Measurements from ENCODE around the gene ARMC9.

The ARMC9 gene

GRCh38 chr2:231201475-231201814 is 3.0 kb downstream of the ARMC9 start:
- Histone ChIP-seq H3K27me3 (ENCODE audit: control insufficient read depth in 5 of 5, insufficient read depth in 4 of 5, low read length in 5 of 5) (no peaks in the 10 kb centered on the region), H3K4me3 (ENCODE audit: low read depth in 1 of 5, low read length in 5 of 5) (no peak overlapping the region), H3K9me3 (ENCODE audit: control insufficient read depth in 5 of 5, low read length in 5 of 5) (no peaks in the 10 kb centered on the region), H3K27ac (ENCODE audit: low read depth, low read length) (no peak overlapping the region), H3K36me3 (ENCODE audit: control insufficient read depth in 5 of 5, insufficient read depth in 5 of 5, low read length in 5 of 5) (no peaks in the 10 kb centered on the region), H3K4me1 (ENCODE audit: control insufficient read depth in 5 of 5, insufficient read depth in 5 of 5, low read length in 5 of 5) (peaks cover 1 to 16% (median 15%) of the 10 kb centered on the region in 5 donors), H3K9ac (ENCODE audit: low read length in 5 of 5) (no peak overlapping the region)

DNA sequence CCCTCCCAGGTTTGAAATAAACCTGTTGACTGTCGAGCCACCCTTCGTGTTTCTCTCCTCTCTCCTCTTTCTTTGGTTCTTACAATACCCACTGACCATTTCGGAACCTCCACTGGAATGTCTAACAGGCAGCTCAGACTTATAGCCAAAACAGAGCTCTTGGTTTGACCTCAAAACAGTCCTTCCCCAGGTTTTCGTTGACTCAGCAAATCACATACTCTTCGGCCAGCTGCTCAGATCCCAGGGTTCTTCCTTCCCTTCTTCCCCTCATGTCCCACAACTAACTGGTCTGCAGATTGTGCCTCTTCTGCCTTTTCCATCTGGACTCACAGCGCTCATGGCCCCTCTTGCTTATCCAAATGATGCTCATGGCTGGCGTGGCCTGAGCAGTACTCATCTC is 4.7 kb downstream of the ARMC9 start:
- H3K27me3 ChIP-seq (ENCODE audit: control insufficient read depth in 5 of 5, insufficient read depth in 4 of 5, low read length in 5 of 5): no peaks in the 10 kb centered on the region
- H3K36me3 ChIP-seq (ENCODE audit: control insufficient read depth in 5 of 5, insufficient read depth in 5 of 5, low read length in 5 of 5): no peaks in the 10 kb centered on the region
- peaks cover 1 to 11% (median 9%) of the 10 kb centered on the region in 5 donors for H3K4me1 ChIP-seq (ENCODE audit: control insufficient read depth in 5 of 5, insufficient read depth in 5 of 5, low read length in 5 of 5)
- H3K9me3 ChIP-seq (ENCODE audit: control insufficient read depth in 5 of 5, low read length in 5 of 5): no peaks in the 10 kb centered on the region
- no peak overlapping the region for H3K4me3 ChIP-seq (ENCODE audit: low read depth in 1 of 5, low read length in 5 of 5)
- no peak overlapping the region for H3K9ac ChIP-seq (ENCODE audit: low read length in 5 of 5)
- no peak overlapping the region for H3K27ac ChIP-seq (ENCODE audit: low read depth, low read length)

- Histone ChIP-seq H3K27ac (ENCODE audit: low read depth, low read length) (no peak overlapping the region), H3K9ac (ENCODE audit: low read length in 5 of 5) (no peak overlapping the region), H3K36me3 (ENCODE audit: control insufficient read depth in 5 of 5, insufficient read depth in 5 of 5, low read length in 5 of 5) (peaks cover 0 to 10% (median 0%) of the 10 kb centered on the region in 5 donors)
These were observed 5.7 kb downstream of the ARMC9 start for GRCh38 chr2:231204146-231204545.

DNA sequence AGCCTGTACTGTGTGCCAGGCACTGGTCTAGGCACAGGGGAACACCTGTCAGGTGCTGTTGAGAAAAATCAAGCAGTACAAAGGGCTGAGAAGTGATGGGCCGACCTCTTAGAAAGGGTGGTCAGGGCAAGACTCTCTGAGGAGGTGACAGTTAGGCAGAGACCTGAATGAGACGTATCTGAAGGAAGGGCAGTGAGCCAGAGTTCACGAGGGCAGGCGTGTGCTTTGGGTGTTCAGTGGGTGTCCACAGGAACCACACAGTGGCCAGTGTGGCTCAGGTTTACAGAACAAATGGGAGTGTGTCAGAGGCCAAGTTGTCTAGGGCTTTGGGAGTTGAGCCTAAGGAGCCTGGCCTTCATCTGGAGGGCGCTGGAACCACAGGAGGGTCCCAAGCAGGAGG is 6.2 kb downstream of the ARMC9 start:
- Histone ChIP-seq H3K27me3 (ENCODE audit: control insufficient read depth in 5 of 5, insufficient read depth in 4 of 5, low read length in 5 of 5) (no peaks in the 10 kb centered on the region), H3K9me3 (ENCODE audit: control insufficient read depth in 5 of 5, low read length in 5 of 5) (no peaks in the 10 kb centered on the region), H3K27ac (ENCODE audit: low read depth, low read length) (no peak overlapping the region), H3K36me3 (ENCODE audit: control insufficient read depth in 5 of 5, insufficient read depth in 5 of 5, low read length in 5 of 5) (peaks cover 0 to 11% (median 0%) of the 10 kb centered on the region in 5 donors), H3K4me1 (ENCODE audit: control insufficient read depth in 5 of 5, insufficient read depth in 5 of 5, low read length in 5 of 5) (no peaks in the 10 kb centered on the region), H3K9ac (ENCODE audit: low read length in 5 of 5) (no peak overlapping the region), H3K4me3 (ENCODE audit: low read depth in 1 of 5, low read length in 5 of 5) (no peak overlapping the region)

More at GRCh38 chr2:231204146-231204545, 5.7 kb downstream of the ARMC9 start:
- H3K4me1 ChIP-seq (ENCODE audit: control insufficient read depth in 5 of 5, insufficient read depth in 5 of 5, low read length in 5 of 5): peaks cover 0 to 3% (median 3%) of the 10 kb centered on the region in 5 donors
- no peaks in the 10 kb centered on the region for H3K9me3 ChIP-seq (ENCODE audit: control insufficient read depth in 5 of 5, low read length in 5 of 5)
- H3K4me3 ChIP-seq (ENCODE audit: low read depth in 1 of 5, low read length in 5 of 5): no peak overlapping the region
- H3K27me3 ChIP-seq (ENCODE audit: control insufficient read depth in 5 of 5, insufficient read depth in 4 of 5, low read length in 5 of 5): no peaks in the 10 kb centered on the region

GRCh38 chr2:231207734-231208133 is 9.3 kb downstream of the ARMC9 start:
- Histone ChIP-seq H3K36me3 (ENCODE audit: control insufficient read depth in 5 of 5, insufficient read depth in 5 of 5, low read length in 5 of 5) (peaks cover 0 to 17% (median 4%) of the 10 kb centered on the region in 5 donors), H3K4me3 (ENCODE audit: low read depth in 1 of 5, low read length in 5 of 5) (no peak overlapping the region), H3K4me1 (ENCODE audit: control insufficient read depth in 5 of 5, insufficient read depth in 5 of 5, low read length in 5 of 5) (no peaks in the 10 kb centered on the region), H3K9ac (ENCODE audit: low read length in 5 of 5) (no peak overlapping the region), H3K9me3 (ENCODE audit: control insufficient read depth in 5 of 5, low read length in 5 of 5) (no peaks in the 10 kb centered on the region), H3K27me3 (ENCODE audit: control insufficient read depth in 5 of 5, insufficient read depth in 4 of 5, low read length in 5 of 5) (no peaks in the 10 kb centered on the region), H3K27ac (ENCODE audit: low read depth, low read length) (no peak overlapping the region)

GRCh38 chr2:231210782-231211181 is 12.4 kb downstream of the ARMC9 start:
- H3K9ac ChIP-seq (ENCODE audit: low read length in 5 of 5): no peak overlapping the region
- no peaks in the 10 kb centered on the region for H3K4me1 ChIP-seq (ENCODE audit: control insufficient read depth in 5 of 5, insufficient read depth in 5 of 5, low read length in 5 of 5)
- no peak overlapping the region for H3K4me3 ChIP-seq (ENCODE audit: low read depth in 1 of 5, low read length in 5 of 5)
- peaks cover 0 to 33% (median 6%) of the 10 kb centered on the region in 5 donors for H3K36me3 ChIP-seq (ENCODE audit: control insufficient read depth in 5 of 5, insufficient read depth in 5 of 5, low read length in 5 of 5)
- H3K27ac ChIP-seq (ENCODE audit: low read depth, low read length): no peak overlapping the region
- no peaks in the 10 kb centered on the region for H3K27me3 ChIP-seq (ENCODE audit: control insufficient read depth in 5 of 5, insufficient read depth in 4 of 5, low read length in 5 of 5)
- H3K9me3 ChIP-seq (ENCODE audit: control insufficient read depth in 5 of 5, low read length in 5 of 5): no peaks in the 10 kb centered on the region

- peaks cover 0 to 38% (median 6%) of the 10 kb centered on the region in 5 donors for H3K36me3 ChIP-seq (ENCODE audit: control insufficient read depth in 5 of 5, insufficient read depth in 5 of 5, low read length in 5 of 5)
- H3K4me3 ChIP-seq (ENCODE audit: low read depth in 1 of 5, low read length in 5 of 5): no peak overlapping the region
- H3K9ac ChIP-seq (ENCODE audit: low read length in 5 of 5): no peak overlapping the region
- no peak overlapping the region for H3K27ac ChIP-seq (ENCODE audit: low read depth, low read length)
- no peaks in the 10 kb centered on the region for H3K27me3 ChIP-seq (ENCODE audit: control insufficient read depth in 5 of 5, insufficient read depth in 4 of 5, low read length in 5 of 5)
- no peaks in the 10 kb centered on the region for H3K9me3 ChIP-seq (ENCODE audit: control insufficient read depth in 5 of 5, low read length in 5 of 5)
- no peaks in the 10 kb centered on the region for H3K4me1 ChIP-seq (ENCODE audit: control insufficient read depth in 5 of 5, insufficient read depth in 5 of 5, low read length in 5 of 5)
These were observed 13.1 kb downstream of the ARMC9 start for GRCh38 chr2:231211486-231211885.

GRCh38 chr2:231212329-231212845 is 14.0 kb downstream of the ARMC9 start:
- Histone ChIP-seq H3K9ac (ENCODE audit: low read length in 5 of 5) (no peak overlapping the region), H3K4me3 (ENCODE audit: low read depth in 1 of 5, low read length in 5 of 5) (no peak overlapping the region), H3K9me3 (ENCODE audit: control insufficient read depth in 5 of 5, low read length in 5 of 5) (no peaks in the 10 kb centered on the region), H3K4me1 (ENCODE audit: control insufficient read depth in 5 of 5, insufficient read depth in 5 of 5, low read length in 5 of 5) (no peaks in the 10 kb centered on the region), H3K27ac (ENCODE audit: low read depth, low read length) (no peak overlapping the region), H3K27me3 (ENCODE audit: control insufficient read depth in 5 of 5, insufficient read depth in 4 of 5, low read length in 5 of 5) (no peaks in the 10 kb centered on the region), H3K36me3 (ENCODE audit: control insufficient read depth in 5 of 5, insufficient read depth in 5 of 5, low read length in 5 of 5) (peaks cover 0 to 40% (median 6%) of the 10 kb centered on the region in 5 donors)

DNA sequence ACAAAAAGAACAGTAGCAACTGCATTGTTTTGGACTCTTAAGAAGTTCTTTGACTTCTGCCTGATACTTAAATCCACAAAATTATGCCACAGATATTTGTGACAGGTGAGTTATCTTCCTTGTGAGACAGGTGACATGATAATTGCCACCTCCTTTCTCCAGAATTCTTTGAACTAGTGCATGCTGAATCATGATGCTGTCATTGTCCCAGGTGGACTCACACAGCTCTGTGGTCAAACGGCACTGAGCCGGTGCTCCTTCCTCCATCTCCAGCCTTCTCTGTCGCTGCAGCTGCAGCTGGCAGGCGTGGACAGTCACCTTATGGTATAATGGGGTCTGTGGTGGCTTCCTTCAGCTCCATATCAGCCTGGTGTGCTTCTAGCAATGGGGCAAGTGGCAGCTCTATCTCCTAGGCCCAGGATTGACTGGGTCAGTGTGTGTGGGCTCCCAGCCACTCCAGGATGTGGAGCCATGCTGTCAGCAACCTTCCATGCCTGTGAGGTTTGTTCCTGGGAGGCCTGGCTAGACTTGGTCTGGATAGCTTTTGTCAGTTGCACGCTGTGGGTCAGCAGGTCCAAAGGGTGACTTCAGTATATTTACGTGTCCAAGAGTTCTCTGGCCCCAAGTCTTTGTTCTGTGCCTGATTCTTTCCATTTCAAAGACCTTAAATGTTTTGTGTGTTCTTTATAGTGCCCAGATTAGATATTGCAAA is 15.7 kb downstream of the ARMC9 start:
- H3K9me3 ChIP-seq (ENCODE audit: control insufficient read depth in 5 of 5, low read length in 5 of 5): no peaks in the 10 kb centered on the region
- no peak overlapping the region for H3K27ac ChIP-seq (ENCODE audit: low read depth, low read length)
- no peaks in the 10 kb centered on the region for H3K4me1 ChIP-seq (ENCODE audit: control insufficient read depth in 5 of 5, insufficient read depth in 5 of 5, low read length in 5 of 5)
- no peak overlapping the region for H3K9ac ChIP-seq (ENCODE audit: low read length in 5 of 5)
- no peaks in the 10 kb centered on the region for H3K27me3 ChIP-seq (ENCODE audit: control insufficient read depth in 5 of 5, insufficient read depth in 4 of 5, low read length in 5 of 5)
- H3K4me3 ChIP-seq (ENCODE audit: low read depth in 1 of 5, low read length in 5 of 5): no peak overlapping the region
- peaks cover 0 to 30% (median 3%) of the 10 kb centered on the region in 5 donors for H3K36me3 ChIP-seq (ENCODE audit: control insufficient read depth in 5 of 5, insufficient read depth in 5 of 5, low read length in 5 of 5)

DNA sequence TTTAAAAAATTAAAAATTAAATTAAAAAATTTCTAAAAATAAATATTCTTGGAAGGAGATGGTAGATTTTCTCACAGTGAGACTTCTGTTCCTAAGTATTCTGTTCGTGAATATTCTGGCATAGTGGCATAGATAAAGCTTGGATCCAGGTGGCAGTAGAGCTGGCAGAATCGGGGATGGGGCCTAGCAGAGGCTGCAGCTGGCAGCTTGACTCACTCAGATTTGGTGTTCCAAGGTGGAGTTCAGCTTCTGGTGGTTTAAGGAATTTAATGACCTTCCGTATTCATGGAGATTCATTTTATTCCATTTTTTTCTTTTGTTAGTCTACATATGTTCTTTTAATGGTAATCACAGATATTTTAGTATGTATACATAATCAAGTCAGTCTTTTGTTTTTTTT is 19.9 kb downstream of the ARMC9 start:
- H3K9me3 ChIP-seq (ENCODE audit: control insufficient read depth in 5 of 5, low read length in 5 of 5): no peaks in the 10 kb centered on the region
- H3K27me3 ChIP-seq (ENCODE audit: control insufficient read depth in 5 of 5, insufficient read depth in 4 of 5, low read length in 5 of 5): no peaks in the 10 kb centered on the region
- peaks cover 0 to 29% (median 0%) of the 10 kb centered on the region in 5 donors for H3K36me3 ChIP-seq (ENCODE audit: control insufficient read depth in 5 of 5, insufficient read depth in 5 of 5, low read length in 5 of 5)
- no peak overlapping the region for H3K9ac ChIP-seq (ENCODE audit: low read length in 5 of 5)
- no peak overlapping the region for H3K27ac ChIP-seq (ENCODE audit: low read depth, low read length)
- H3K4me1 ChIP-seq (ENCODE audit: control insufficient read depth in 5 of 5, insufficient read depth in 5 of 5, low read length in 5 of 5): no peaks in the 10 kb centered on the region
- no peak overlapping the region for H3K4me3 ChIP-seq (ENCODE audit: low read depth in 1 of 5, low read length in 5 of 5)
